GM12875 (cell line): ENCODE results near the gene LRRN2.

ENCODE experiments used
- H3K4me3 ChIP-seq: one replicate; pipeline ENCODE4 v1.5.1; 2011; ENCODE audit warnings: low read depth, low read length, control low read depth
- TF ChIP-seq, protein P1 (sequence below): IDR thresholded peaks from 2 replicates; pipeline ENCODE4 v1.5.1; 2011; ENCODE audit warnings: low read depth, mild to moderate bottlenecking, control low read depth, inconsistent platforms, low read length, moderate library complexity, borderline replicate concordance; ENCODE audit not compliant: insufficient read depth

Gene LRRN2

DNA sequence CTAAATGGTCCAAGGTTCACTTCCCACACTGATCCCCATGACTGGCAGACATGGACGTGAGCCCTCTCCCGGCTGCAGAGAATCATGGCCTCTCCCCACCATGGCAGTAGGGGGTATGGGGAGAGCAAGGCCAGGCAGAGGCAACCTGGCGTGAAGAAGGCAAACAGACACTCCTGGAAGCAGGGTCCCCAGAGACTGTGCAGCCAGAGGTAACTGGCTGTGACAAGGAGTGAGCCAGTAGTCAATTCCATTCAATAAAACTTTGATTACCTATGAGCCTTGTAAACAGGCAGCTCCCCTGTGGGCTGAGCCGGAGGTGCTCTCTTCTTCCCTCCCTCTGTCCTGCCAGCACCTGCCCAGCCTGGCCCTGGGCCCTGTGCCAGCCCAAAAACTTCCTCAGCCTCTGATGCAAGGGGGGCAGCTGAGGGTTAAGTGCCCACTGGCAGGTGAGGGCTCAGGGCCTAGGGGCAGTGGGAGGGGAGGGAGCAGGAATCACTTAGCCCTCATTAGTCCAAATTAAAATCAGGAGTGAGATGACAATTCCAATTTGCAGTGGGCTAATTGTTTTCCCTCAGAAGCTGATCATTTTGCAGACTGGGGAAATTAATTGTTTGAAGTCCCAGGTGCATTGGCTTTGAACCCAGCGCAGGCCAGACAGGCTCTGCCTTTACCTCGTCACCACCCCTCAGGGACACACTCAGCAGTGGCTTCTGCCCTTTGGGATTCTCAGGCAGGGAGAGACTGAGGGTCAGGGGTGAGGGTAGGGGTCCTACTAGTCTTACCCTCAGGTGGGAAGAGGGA, 35.6 kb downstream of the LRRN2 start:
- TF ChIP-seq, protein P1, sequence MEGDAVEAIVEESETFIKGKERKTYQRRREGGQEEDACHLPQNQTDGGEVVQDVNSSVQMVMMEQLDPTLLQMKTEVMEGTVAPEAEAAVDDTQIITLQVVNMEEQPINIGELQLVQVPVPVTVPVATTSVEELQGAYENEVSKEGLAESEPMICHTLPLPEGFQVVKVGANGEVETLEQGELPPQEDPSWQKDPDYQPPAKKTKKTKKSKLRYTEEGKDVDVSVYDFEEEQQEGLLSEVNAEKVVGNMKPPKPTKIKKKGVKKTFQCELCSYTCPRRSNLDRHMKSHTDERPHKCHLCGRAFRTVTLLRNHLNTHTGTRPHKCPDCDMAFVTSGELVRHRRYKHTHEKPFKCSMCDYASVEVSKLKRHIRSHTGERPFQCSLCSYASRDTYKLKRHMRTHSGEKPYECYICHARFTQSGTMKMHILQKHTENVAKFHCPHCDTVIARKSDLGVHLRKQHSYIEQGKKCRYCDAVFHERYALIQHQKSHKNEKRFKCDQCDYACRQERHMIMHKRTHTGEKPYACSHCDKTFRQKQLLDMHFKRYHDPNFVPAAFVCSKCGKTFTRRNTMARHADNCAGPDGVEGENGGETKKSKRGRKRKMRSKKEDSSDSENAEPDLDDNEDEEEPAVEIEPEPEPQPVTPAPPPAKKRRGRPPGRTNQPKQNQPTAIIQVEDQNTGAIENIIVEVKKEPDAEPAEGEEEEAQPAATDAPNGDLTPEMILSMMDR: no peak

DNA sequence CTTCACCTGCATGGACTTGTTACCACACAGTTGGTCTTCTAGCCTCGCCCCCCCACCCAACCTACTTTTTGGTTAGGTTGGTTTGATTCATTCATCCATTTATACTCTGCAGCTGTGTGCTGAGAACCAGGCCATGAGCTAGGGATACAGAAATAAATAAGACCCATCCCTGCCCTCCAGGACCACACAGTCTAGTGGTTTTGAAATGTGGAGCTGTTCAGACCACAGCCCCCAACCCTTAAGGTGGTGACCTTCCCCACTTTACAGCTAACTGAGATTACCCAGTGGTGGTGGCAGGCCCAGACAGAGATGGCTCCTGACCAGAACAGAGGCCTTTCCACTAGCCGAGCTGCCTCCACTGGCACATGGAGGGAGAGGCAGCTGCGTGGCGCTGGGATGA, 37.0 kb downstream of the LRRN2 start:
- H3K4me3 ChIP-seq: no peak overlapping the region
- TF ChIP-seq, protein P1: no peak

More for the DNA sequence above, 35.6 kb downstream of the LRRN2 start:
- no peak overlapping the region for H3K4me3 ChIP-seq

DNA sequence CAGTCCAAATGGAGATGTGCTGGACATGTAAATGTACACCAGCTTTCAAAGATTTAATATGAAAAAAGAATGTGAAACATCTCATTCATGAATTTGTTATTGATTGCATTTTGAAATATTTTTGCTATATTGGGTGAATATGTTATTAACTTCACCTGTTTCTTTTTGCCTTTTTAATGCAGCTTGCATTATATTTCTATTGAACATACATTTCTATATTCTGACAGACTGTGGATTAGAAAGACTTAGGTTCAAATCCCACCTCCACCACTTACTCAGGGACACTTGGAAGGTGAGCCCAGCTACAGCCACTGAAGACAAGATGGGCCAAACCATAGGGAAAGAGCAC, 37.8 kb downstream of the LRRN2 start:
- TF ChIP-seq, protein P1: no peak
- H3K4me3 ChIP-seq: no peak overlapping the region

DNA sequence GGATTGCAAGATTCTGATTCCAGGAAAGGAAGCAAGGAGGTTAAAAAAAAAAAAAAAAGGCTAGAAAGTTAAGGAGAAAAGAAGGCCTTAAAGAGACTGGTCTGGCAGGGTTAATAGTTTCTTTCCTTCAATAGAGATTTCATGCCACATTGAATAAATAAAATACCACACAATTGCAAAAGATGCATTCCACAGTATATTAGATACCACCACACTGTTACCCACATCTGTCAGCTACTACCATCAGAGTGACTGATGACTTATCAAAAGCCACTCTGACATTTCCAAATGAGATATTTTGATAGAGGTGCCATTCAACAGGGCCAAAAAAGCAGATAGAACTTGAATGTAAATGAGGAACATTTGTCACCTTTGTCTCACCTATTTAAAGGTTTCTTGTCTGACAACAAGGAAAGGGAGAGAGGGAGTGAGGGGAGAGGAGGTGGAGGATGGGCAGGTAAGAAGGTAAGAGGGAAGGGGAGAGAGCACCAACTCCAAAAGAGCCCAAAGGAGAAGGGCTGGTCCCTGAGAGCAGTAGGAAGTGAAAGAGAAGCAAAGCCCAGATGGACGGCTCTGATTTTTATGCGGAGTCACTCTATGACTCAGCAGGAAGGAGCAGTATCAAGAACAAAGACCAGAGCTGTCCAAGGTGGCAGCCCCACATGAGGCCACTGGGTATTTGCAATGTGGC, 38.3 kb downstream of the LRRN2 start:
- TF ChIP-seq, protein P1: no peak
- no peak overlapping the region for H3K4me3 ChIP-seq

DNA sequence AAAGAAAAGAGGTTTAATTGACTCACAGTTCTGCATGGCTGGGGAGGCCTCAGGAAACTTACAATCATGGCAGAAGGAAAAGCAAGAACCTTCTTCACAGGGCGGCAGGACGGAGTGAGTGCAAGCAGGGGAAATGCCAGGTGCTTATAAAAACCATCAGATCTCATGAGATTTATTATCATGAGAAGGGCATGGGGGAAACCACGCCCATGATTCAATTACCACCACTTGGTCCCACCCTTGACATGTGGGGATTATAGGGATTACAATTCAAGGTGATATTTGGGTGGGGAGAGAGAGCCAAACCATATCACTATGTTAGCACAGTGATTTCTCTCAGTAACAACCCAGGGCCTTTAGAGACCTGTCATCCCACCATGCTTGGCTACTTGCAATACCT, 39.9 kb downstream of the LRRN2 start:
- no peak overlapping the region for H3K4me3 ChIP-seq
- TF ChIP-seq, protein P1: no peak

DNA sequence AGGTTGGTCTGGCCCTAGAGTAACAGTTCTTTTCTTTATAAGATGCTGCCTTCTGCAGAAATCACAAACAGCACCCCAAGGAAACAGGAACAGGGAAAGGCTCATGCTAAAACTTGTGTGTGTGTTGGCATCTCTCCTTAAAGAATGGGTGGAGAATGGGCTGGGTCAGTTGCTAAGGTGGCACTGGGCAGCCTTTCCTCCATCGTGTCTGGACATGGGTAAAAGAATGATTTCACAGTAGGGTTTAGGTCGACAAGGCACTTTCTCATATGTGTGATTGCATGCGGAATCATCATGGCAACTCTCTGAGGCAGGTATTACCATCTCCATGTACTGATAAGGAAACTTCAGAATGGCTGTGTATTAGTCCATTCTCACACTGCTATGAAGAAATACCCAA, 40.3 kb downstream of the LRRN2 start:
- H3K4me3 ChIP-seq: no peak overlapping the region

More for the DNA sequence above, 40.3 kb downstream of the LRRN2 start:
- TF ChIP-seq, protein P1: no peak
